GM23338 (cell line): ENCODE results near the gene CPEB3. TPM values are rescaled to one million over a fixed set of nuclear protein-coding genes. Genes with fewer than 3 reads are reported as not detected.

Source experiments
- ATAC-seq: fragments of 200-7000 bp; cut with Tn5 transposase; 3 replicates; pipeline ENCODE4 v1.9.1; 2020
- DNase-seq: peaks from one replicate; pipeline ENCODE4 v3.0.0-alpha.2; 2015; ENCODE audit warnings: low spot score
- H2AFZ ChIP-seq: fragments of 200-600 bp; sonication (generic); 2 replicates; pipeline ENCODE4 v1.8.0; 2016; ENCODE audit warnings: antibody characterized with exemption, mild to moderate bottlenecking, moderate library complexity
- H3F3A ChIP-seq: fragments of 200-600 bp; sonication (generic); replicated peaks from 2 replicates; pipeline ENCODE4 v1.8.0; 2017; ENCODE audit warnings: antibody characterized with exemption, mixed run types, low read depth
- H3K27ac ChIP-seq: fragments of 200-600 bp; sonication (generic); 2 replicates; pipeline ENCODE4 v1.6.1; 2016; ENCODE audit warnings: low read depth
- H3K27me3 ChIP-seq: fragments of 200-600 bp; sonication (generic); 2 replicates; pipeline ENCODE4 v1.8.0; 2016; ENCODE audit warnings: mild to moderate bottlenecking, mixed run types, moderate library complexity; ENCODE audit not compliant: insufficient read depth
- H3K36me3 ChIP-seq: fragments of 200-600 bp; sonication (generic); 2 replicates; pipeline ENCODE4 v1.8.0; 2016; ENCODE audit warnings: mild to moderate bottlenecking; ENCODE audit not compliant: insufficient read depth
- H3K4me1 ChIP-seq: fragments of 200-600 bp; sonication (generic); 2 replicates; pipeline ENCODE4 v1.8.0; 2016; ENCODE audit warnings: mild to moderate bottlenecking, moderate library complexity; ENCODE audit not compliant: insufficient read depth
- H3K4me2 ChIP-seq: fragments of 200-600 bp; sonication (generic); 2 replicates; pipeline ENCODE4 v1.7.1; 2017; ENCODE audit warnings: mixed run types
- H3K4me3 ChIP-seq: fragments of 200-600 bp; sonication (generic); 2 replicates; pipeline ENCODE4 v1.6.1; 2016; ENCODE audit warnings: mixed run types
- H3K79me2 ChIP-seq: fragments of 200-600 bp; sonication (generic); replicated peaks from 2 replicates; pipeline ENCODE4 v1.8.0; 2017; ENCODE audit warnings: mild to moderate bottlenecking; ENCODE audit not compliant: insufficient read depth
- H3K9me2 ChIP-seq: fragments of 200-600 bp; sonication (generic); 2 replicates; pipeline ENCODE4 v1.8.0; 2017; ENCODE audit not compliant: insufficient read depth
- H4K20me1 ChIP-seq: fragments of 200-600 bp; sonication (generic); replicated peaks from 2 replicates; pipeline ENCODE4 v1.8.0; 2017; ENCODE audit warnings: mild to moderate bottlenecking; ENCODE audit not compliant: insufficient read depth
- H3K27ac Mint-ChIP-seq: 2 replicates; pipeline ENCODE4 v1.8.0; 2020; ENCODE audit warnings: inconsistent platforms, mild to moderate bottlenecking, moderate library complexity, mixed read lengths
- H3K27me3 Mint-ChIP-seq: 3 replicates; pipeline ENCODE4 v1.8.0; 2022; ENCODE audit warnings: low read depth, mild to moderate bottlenecking, moderate library complexity, mixed read lengths, inconsistent platforms; ENCODE audit not compliant: insufficient read depth, poor library complexity
- H3K36me3 Mint-ChIP-seq: 3 replicates; pipeline ENCODE4 v1.8.0; 2021; ENCODE audit warnings: low read depth, mild to moderate bottlenecking, inconsistent platforms, moderate library complexity, mixed read lengths
- H3K4me1 Mint-ChIP-seq: 3 replicates; pipeline ENCODE4 v1.8.0; 2020; ENCODE audit warnings: mild to moderate bottlenecking, inconsistent platforms, mixed read lengths
- H3K4me3 Mint-ChIP-seq: 3 replicates; pipeline ENCODE4 v1.8.0; 2021; ENCODE audit warnings: moderate library complexity, mild to moderate bottlenecking, inconsistent platforms, mixed read lengths
- H3K9me3 Mint-ChIP-seq: 3 replicates; pipeline ENCODE4 v1.8.0; 2020; ENCODE audit warnings: moderate library complexity, mild to moderate bottlenecking, inconsistent platforms, mixed read lengths
- EZH2 ChIP-seq: fragments of 200-600 bp; sonication (generic); IDR thresholded peaks from one replicate; pipeline ENCODE4 v1.8.0; 2017; ENCODE audit warnings: antibody characterized with exemption, mild to moderate bottlenecking, low read depth; ENCODE audit not compliant: unreplicated experiment
- JUNB ChIP-seq: IDR thresholded peaks from one replicate; pipeline ENCODE4 v1.6.1; 2016; ENCODE audit warnings: antibody characterized with exemption; ENCODE audit not compliant: unreplicated experiment
- NANOG ChIP-seq: IDR thresholded peaks from 2 replicates; pipeline ENCODE4 v1.6.1; 2016; ENCODE audit warnings: antibody characterized with exemption, borderline replicate concordance
- POLR2AphosphoS5 ChIP-seq: IDR thresholded peaks from 2 replicates; pipeline ENCODE4 v1.6.1; 2016; ENCODE audit warnings: antibody characterized with exemption, low read depth
- STAT1 ChIP-seq: IDR thresholded peaks from one replicate; pipeline ENCODE4 v1.6.1; 2016; ENCODE audit warnings: antibody characterized with exemption; ENCODE audit not compliant: unreplicated experiment
- ZNF114 ChIP-seq: fragments of 250-450 bp; sonication (Bioruptor Pico); IDR thresholded peaks from 2 replicates; pipeline ENCODE4 v1.5.0; 2020; ENCODE audit warnings: mild to moderate bottlenecking, moderate library complexity
- ZNF331 ChIP-seq: fragments of 250-450 bp; sonication (Bioruptor Pico); IDR thresholded peaks from 2 replicates; pipeline ENCODE4 v1.5.0; 2020; ENCODE audit warnings: low read depth, mild to moderate bottlenecking, moderate library complexity
- polyA plus RNA-seq: library from polyadenylated mRNA; unstranded; fragments of >200 nt; fragmentation: Nextera tagmentation; extraction: Ambion mirVana; gene quantifications from 2 replicates; pipeline ENCODE4 v1.2.1, GENCODE V29; 2016
- total RNA-seq: library from RNA; depleted of rRNA; stranded (reverse); fragments of >200 nt; shearing (Covaris generic); gene quantifications from 2 replicates; pipeline ENCODE4 v1.2.3, GENCODE V29; 2014
- TF ChIP-seq, protein P1 (sequence below): IDR thresholded peaks from 2 replicates; pipeline ENCODE4 v1.6.1; 2016; ENCODE audit warnings: antibody characterized with exemption
- TF ChIP-seq, protein P2 (sequence below): IDR thresholded peaks from one replicate; pipeline ENCODE4 v1.6.1; 2018; ENCODE audit warnings: antibody characterized with exemption; ENCODE audit not compliant: unreplicated experiment
- TF ChIP-seq, protein P3 (sequence below): fragments of 250-450 bp; sonication (Bioruptor Pico); IDR thresholded peaks from 2 replicates; pipeline ENCODE4 v1.5.0; 2020; ENCODE audit warnings: mild to moderate bottlenecking, moderate library complexity

Gene CPEB3
- total and polyA plus RNA-seq, 2 experiments from 2014 or later, result 0.74 to 1.9 TPM

DNA sequence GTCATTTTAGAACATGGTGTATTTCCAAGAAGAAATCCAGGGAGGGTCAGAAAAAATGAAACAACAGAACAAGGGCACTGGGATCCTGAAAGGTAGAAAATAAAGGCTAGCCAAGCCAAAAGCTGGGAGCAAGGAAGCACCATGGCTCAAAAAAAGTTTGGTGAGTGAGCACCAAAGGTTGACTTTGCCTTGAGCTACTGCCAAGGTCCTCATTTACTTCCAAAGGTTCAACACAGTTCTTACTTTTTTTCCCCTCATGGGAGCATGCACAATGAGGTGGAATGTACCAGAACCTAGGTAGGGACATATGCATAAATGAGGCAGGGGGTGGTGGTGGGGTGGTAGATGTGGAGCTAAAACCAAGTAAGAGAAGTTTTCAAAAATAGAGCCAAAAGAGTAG is 182.8 kb downstream of the CPEB3 start:
- Histone ChIP-seq H3K79me2 (no peaks in the 10 kb centered on the region), H3K27ac (no peak overlapping the region), H3K4me1 (no peaks in the 10 kb centered on the region), H3K9me2 (no peaks in the 10 kb centered on the region), H3K27me3 (no peaks in the 10 kb centered on the region), H3K4me3 (no peak overlapping the region), H3K4me2 (no peak overlapping the region), H3F3A (no peaks in the 10 kb centered on the region), H4K20me1 (no peaks in the 10 kb centered on the region), H2AFZ (no peak overlapping the region), H3K36me3 (no peaks in the 10 kb centered on the region)
- no peak for ATAC-seq
- DNase-seq, result no peak
- Mint-ChIP-seq H3K27me3 (no peaks in the 10 kb centered on the region), H3K36me3 (no peaks in the 10 kb centered on the region), H3K9me3 (no peaks in the 10 kb centered on the region), H3K27ac (no peak overlapping the region), H3K4me1 (no peaks in the 10 kb centered on the region), H3K4me3 (no peak overlapping the region)
- no peak for TF ChIP-seq JUNB

DNA sequence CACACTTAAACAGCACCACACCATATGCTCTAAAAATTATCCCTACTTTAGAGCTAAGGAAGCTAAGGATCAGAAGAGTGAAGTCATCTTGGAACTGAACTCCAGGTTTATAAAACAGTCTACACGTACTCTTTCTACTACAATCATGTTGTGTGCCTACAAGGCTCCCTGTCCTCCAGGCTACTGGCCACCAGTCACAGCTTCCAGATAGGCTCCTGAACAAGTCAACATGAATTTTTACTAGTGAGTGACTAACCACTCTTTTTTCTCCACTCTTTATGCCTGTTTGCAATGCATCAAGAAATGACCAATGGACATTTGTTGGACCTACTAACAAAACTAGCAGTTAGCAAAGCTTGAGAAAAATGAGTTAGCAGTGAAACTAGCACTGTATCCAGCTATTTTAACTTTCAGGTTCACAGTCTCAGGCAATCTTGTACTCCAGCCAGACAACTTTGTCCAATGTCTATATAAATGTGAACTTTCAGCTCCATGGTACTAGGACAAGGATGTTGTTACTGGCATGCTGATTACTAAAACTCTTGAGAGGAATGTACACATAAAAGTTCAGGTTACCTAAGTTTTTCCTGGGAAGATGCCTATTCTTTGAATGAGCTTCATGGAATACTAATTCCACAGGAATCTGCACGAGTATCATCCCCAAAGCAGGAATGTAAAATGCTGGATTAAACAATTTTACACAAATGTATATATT is 187.3 kb downstream of the CPEB3 start:
- Mint-ChIP-seq H3K4me3 (no peak overlapping the region), H3K36me3 (no peaks in the 10 kb centered on the region)
- TF ChIP-seq, protein P1, sequence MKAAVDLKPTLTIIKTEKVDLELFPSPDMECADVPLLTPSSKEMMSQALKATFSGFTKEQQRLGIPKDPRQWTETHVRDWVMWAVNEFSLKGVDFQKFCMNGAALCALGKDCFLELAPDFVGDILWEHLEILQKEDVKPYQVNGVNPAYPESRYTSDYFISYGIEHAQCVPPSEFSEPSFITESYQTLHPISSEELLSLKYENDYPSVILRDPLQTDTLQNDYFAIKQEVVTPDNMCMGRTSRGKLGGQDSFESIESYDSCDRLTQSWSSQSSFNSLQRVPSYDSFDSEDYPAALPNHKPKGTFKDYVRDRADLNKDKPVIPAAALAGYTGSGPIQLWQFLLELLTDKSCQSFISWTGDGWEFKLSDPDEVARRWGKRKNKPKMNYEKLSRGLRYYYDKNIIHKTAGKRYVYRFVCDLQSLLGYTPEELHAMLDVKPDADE, result no peak
- TF ChIP-seq, protein P2, sequence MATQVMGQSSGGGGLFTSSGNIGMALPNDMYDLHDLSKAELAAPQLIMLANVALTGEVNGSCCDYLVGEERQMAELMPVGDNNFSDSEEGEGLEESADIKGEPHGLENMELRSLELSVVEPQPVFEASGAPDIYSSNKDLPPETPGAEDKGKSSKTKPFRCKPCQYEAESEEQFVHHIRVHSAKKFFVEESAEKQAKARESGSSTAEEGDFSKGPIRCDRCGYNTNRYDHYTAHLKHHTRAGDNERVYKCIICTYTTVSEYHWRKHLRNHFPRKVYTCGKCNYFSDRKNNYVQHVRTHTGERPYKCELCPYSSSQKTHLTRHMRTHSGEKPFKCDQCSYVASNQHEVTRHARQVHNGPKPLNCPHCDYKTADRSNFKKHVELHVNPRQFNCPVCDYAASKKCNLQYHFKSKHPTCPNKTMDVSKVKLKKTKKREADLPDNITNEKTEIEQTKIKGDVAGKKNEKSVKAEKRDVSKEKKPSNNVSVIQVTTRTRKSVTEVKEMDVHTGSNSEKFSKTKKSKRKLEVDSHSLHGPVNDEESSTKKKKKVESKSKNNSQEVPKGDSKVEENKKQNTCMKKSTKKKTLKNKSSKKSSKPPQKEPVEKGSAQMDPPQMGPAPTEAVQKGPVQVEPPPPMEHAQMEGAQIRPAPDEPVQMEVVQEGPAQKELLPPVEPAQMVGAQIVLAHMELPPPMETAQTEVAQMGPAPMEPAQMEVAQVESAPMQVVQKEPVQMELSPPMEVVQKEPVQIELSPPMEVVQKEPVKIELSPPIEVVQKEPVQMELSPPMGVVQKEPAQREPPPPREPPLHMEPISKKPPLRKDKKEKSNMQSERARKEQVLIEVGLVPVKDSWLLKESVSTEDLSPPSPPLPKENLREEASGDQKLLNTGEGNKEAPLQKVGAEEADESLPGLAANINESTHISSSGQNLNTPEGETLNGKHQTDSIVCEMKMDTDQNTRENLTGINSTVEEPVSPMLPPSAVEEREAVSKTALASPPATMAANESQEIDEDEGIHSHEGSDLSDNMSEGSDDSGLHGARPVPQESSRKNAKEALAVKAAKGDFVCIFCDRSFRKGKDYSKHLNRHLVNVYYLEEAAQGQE, result no peak
- TF ChIP-seq, protein P3, sequence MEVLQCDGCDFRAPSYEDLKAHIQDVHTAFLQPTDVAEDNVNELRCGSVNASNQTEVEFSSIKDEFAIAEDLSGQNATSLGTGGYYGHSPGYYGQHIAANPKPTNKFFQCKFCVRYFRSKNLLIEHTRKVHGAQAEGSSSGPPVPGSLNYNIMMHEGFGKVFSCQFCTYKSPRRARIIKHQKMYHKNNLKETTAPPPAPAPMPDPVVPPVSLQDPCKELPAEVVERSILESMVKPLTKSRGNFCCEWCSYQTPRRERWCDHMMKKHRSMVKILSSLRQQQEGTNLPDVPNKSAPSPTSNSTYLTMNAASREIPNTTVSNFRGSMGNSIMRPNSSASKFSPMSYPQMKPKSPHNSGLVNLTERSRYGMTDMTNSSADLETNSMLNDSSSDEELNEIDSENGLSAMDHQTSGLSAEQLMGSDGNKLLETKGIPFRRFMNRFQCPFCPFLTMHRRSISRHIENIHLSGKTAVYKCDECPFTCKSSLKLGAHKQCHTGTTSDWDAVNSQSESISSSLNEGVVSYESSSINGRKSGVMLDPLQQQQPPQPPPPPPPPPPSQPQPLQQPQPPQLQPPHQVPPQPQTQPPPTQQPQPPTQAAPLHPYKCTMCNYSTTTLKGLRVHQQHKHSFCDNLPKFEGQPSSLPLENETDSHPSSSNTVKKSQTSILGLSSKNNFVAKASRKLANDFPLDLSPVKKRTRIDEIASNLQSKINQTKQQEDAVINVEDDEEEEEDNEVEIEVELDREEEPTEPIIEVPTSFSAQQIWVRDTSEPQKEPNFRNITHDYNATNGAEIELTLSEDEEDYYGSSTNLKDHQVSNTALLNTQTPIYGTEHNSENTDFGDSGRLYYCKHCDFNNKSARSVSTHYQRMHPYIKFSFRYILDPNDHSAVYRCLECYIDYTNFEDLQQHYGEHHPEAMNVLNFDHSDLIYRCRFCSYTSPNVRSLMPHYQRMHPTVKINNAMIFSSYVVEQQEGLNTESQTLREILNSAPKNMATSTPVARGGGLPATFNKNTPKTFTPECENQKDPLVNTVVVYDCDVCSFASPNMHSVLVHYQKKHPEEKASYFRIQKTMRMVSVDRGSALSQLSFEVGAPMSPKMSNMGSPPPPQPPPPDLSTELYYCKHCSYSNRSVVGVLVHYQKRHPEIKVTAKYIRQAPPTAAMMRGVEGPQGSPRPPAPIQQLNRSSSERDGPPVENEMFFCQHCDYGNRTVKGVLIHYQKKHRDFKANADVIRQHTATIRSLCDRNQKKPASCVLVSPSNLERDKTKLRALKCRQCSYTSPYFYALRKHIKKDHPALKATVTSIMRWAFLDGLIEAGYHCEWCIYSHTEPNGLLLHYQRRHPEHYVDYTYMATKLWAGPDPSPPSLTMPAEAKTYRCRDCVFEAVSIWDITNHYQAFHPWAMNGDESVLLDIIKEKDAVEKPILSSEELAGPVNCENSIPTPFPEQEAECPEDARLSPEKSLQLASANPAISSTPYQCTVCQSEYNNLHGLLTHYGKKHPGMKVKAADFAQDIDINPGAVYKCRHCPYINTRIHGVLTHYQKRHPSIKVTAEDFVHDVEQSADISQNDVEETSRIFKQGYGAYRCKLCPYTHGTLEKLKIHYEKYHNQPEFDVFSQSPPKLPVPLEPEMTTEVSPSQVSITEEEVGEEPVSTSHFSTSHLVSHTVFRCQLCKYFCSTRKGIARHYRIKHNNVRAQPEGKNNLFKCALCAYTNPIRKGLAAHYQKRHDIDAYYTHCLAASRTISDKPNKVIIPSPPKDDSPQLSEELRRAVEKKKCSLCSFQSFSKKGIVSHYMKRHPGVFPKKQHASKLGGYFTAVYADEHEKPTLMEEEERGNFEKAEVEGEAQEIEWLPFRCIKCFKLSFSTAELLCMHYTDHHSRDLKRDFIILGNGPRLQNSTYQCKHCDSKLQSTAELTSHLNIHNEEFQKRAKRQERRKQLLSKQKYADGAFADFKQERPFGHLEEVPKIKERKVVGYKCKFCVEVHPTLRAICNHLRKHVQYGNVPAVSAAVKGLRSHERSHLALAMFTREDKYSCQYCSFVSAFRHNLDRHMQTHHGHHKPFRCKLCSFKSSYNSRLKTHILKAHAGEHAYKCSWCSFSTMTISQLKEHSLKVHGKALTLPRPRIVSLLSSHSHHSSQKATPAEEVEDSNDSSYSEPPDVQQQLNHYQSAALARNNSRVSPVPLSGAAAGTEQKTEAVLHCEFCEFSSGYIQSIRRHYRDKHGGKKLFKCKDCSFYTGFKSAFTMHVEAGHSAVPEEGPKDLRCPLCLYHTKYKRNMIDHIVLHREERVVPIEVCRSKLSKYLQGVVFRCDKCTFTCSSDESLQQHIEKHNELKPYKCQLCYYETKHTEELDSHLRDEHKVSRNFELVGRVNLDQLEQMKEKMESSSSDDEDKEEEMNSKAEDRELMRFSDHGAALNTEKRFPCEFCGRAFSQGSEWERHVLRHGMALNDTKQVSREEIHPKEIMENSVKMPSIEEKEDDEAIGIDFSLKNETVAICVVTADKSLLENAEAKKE (CRISPR knock-in tag), result no peak
- TF ChIP-seq EZH2 (no peak), JUNB (no peak), ZNF114 (CRISPR knock-in tag) (no peak), STAT1 (no peak), NANOG (no peak), ZNF331 (no peak), POLR2AphosphoS5 (no peak)

More for the DNA sequence above, 187.3 kb downstream of the CPEB3 start:
- no peak overlapping the region for H3K27ac ChIP-seq
- no peaks in the 10 kb centered on the region for H3K27me3 Mint-ChIP-seq
- H3K27me3 ChIP-seq, result no peaks in the 10 kb centered on the region
- DNase-seq, result no peak
- H3K4me1 ChIP-seq, result peaks cover 10% of the 10 kb centered on the region
- H3F3A ChIP-seq, result no peaks in the 10 kb centered on the region
- no peaks in the 10 kb centered on the region for H3K9me2 ChIP-seq
- H3K9me3 Mint-ChIP-seq, result no peaks in the 10 kb centered on the region
- H2AFZ ChIP-seq, result no peak overlapping the region
- H3K4me2 ChIP-seq, result no peak overlapping the region
- no peaks in the 10 kb centered on the region for H3K36me3 ChIP-seq
- H3K4me3 ChIP-seq, result no peak overlapping the region
- H3K4me1 Mint-ChIP-seq, result peaks cover 15% of the 10 kb centered on the region
- ATAC-seq, result no peak
- no peak overlapping the region for H3K27ac Mint-ChIP-seq
- H4K20me1 ChIP-seq, result no peaks in the 10 kb centered on the region
- no peaks in the 10 kb centered on the region for H3K79me2 ChIP-seq
